Calu3 (cell line): Measurements from ENCODE around the gene NOL4L. TPM values are rescaled to one million over a fixed set of nuclear protein-coding genes. Genes with fewer than 3 reads are reported as not detected.

Source experiments
- BruUV-seq: library from RNA; stranded (reverse); fragments of 400-500 nt; replicated peaks from 2 replicates; lab custom pipeline; 2021; lab: Mats Ljungman, UMichigan
- CTCF ChIA-PET: fragments of 300-600 bp; sonication (Branson Sonifier 250); formaldehyde crosslinking; loops from one replicate; lab custom pipeline; 2022; ENCODE audit warnings: antibody characterized with exemption; lab: Charles Lee
- DNase-seq: peaks from one replicate; pipeline ENCODE4 v3.0.0; 2022
- H3K27ac Mint-ChIP-seq: one replicate; pipeline ENCODE4 v1.8.0; 2022; ENCODE audit warnings: mixed read lengths; ENCODE audit not compliant: unreplicated experiment
- H3K27me3 Mint-ChIP-seq: one replicate; pipeline ENCODE4 v1.8.0; 2022; ENCODE audit warnings: mixed read lengths; ENCODE audit not compliant: unreplicated experiment
- H3K36me3 Mint-ChIP-seq: one replicate; pipeline ENCODE4 v1.8.0; 2022; ENCODE audit warnings: mild to moderate bottlenecking, moderate library complexity, mixed read lengths; ENCODE audit not compliant: insufficient read depth, unreplicated experiment
- H3K4me1 Mint-ChIP-seq: one replicate; pipeline ENCODE4 v1.8.0; 2022; ENCODE audit warnings: mild to moderate bottlenecking, low read depth, mixed read lengths; ENCODE audit not compliant: unreplicated experiment
- H3K4me3 Mint-ChIP-seq: one replicate; pipeline ENCODE4 v1.8.0; 2022; ENCODE audit warnings: mild to moderate bottlenecking, low read depth, moderate library complexity, mixed read lengths; ENCODE audit not compliant: unreplicated experiment
- H3K9me3 Mint-ChIP-seq: one replicate; pipeline ENCODE4 v1.8.0; 2022; ENCODE audit warnings: low read depth, mixed read lengths; ENCODE audit not compliant: unreplicated experiment
- CTCF ChIP-seq: fragments of 200-600 bp; IDR thresholded peaks from one replicate; pipeline ENCODE4 v1.8.0; 2022; ENCODE audit warnings: antibody characterized with exemption; ENCODE audit not compliant: unreplicated experiment
- intact Hi-C: fragments of 100-400 bp; cut with micrococcal nuclease; formaldehyde crosslinking; loops from one replicate; pipeline ENCODE4 v1.10.0; 2022; ENCODE audit not compliant: unreplicated experiment
- total RNA-seq: library from RNA; stranded (reverse); gene quantifications from 2 replicates; pipeline ENCODE4 v1.2.3, GENCODE V29; 2022

The NOL4L gene
- total RNA-seq, 1 experiment from 2014 or later: 46.9 TPM

- Mint-ChIP-seq H3K4me1 (no peaks in the 10 kb centered on the region), H3K27me3 (peaks cover 18% of the 10 kb centered on the region), H3K9me3 (no peaks in the 10 kb centered on the region), H3K4me3 (no peak overlapping the region), H3K36me3 (no peaks in the 10 kb centered on the region), H3K27ac (no peak overlapping the region)
- DNase-seq: no peak
- CTCF ChIA-PET: no interaction called here
- intact Hi-C loops: no loop called here
- no peak for TF ChIP-seq CTCF
- no TSS peak for BruUV-seq
Observed at GRCh38 chr20:32609111-32609773, 24.1 kb upstream of the NOL4L start.

- BruUV-seq: no TSS peak
- H3K27me3 Mint-ChIP-seq: peaks cover 12% of the 10 kb centered on the region
Observed at GRCh38 chr20:32608664-32609015, 23.5 kb upstream of the NOL4L start.

GRCh38 chr20:32607727-32608663, 22.9 kb upstream of the NOL4L start:
- Mint-ChIP-seq H3K4me1 (no peaks in the 10 kb centered on the region), H3K4me3 (no peak overlapping the region), H3K36me3 (no peaks in the 10 kb centered on the region), H3K27ac (no peak overlapping the region), H3K9me3 (no peaks in the 10 kb centered on the region), H3K27me3 (peaks cover 6% of the 10 kb centered on the region)
- intact Hi-C loops: no loop called here
- no peak for TF ChIP-seq CTCF
- no peak for DNase-seq
- CTCF ChIA-PET: interaction anchor here (0.9 kb wide), 1 partner anchor 54 kb away, joined by 3 read pairs; no protein-coding TSS in a partner anchor
- no TSS peak for BruUV-seq

More at GRCh38 chr20:32608664-32609015, 23.5 kb upstream of the NOL4L start:
- CTCF ChIA-PET: interaction anchor here (0.9 kb wide), 1 partner anchor 55 kb away, joined by 3 read pairs; no protein-coding TSS in a partner anchor
- intact Hi-C loops: no loop called here
- no peak overlapping the region for H3K4me3 Mint-ChIP-seq
- no peaks in the 10 kb centered on the region for H3K9me3 Mint-ChIP-seq
- no peak overlapping the region for H3K27ac Mint-ChIP-seq
- DNase-seq: no peak
- no peaks in the 10 kb centered on the region for H3K36me3 Mint-ChIP-seq
- TF ChIP-seq CTCF: no peak
- H3K4me1 Mint-ChIP-seq: no peaks in the 10 kb centered on the region

GRCh38 chr20:32607324-32607723, 22.2 kb upstream of the NOL4L start:
- Mint-ChIP-seq H3K4me3 (no peak overlapping the region), H3K4me1 (no peaks in the 10 kb centered on the region), H3K27me3 (peaks cover 7% of the 10 kb centered on the region), H3K9me3 (no peaks in the 10 kb centered on the region), H3K36me3 (no peaks in the 10 kb centered on the region), H3K27ac (no peak overlapping the region)
- CTCF ChIA-PET: no interaction called here
- no peak for TF ChIP-seq CTCF
- DNase-seq: no peak
- intact Hi-C loops: no loop called here
- no TSS peak for BruUV-seq
